Natural killer cell (primary cell): Measurements from ENCODE around the gene GPSM1. TPM values are rescaled to one million over a fixed set of nuclear protein-coding genes. Genes with fewer than 3 reads are reported as not detected.

Experiments
- ATAC-seq, 3 donors: fragments of 150-1000 bp in 2 of 3; fragments of 200-7000 bp in 1 of 3; cut with Tn5 transposase; 1 replicate in 1 of 3; 2 replicates in 2 of 3; pipeline ENCODE4 v1.10.0; 2021; ENCODE audit warnings: mild to moderate bottlenecking in 2 of 3, moderate library complexity in 2 of 3
- DNase-seq, 2 donors: peaks; one replicate each; pipeline versions ENCODE4 v3.0.0 to v3.0.0-alpha.2; 2013 to 2021; ENCODE audit warnings: mixed read lengths in 1 of 2
- H3K27ac ChIP-seq: one replicate; pipeline ENCODE4 v1.5.1; 2013; ENCODE audit warnings: mild to moderate bottlenecking, low read length
- H3K27me3 ChIP-seq: one replicate; pipeline ENCODE4 v1.6.1; 2013; ENCODE audit warnings: low read length; ENCODE audit not compliant: control insufficient read depth, insufficient read depth
- H3K36me3 ChIP-seq: one replicate; pipeline ENCODE4 v1.6.1; 2013; ENCODE audit warnings: low read length; ENCODE audit not compliant: control insufficient read depth, insufficient read depth
- H3K4me1 ChIP-seq: one replicate; pipeline ENCODE4 v1.6.1; 2013; ENCODE audit warnings: low read length; ENCODE audit not compliant: control insufficient read depth, insufficient read depth
- H3K4me3 ChIP-seq: one replicate; pipeline ENCODE4 v1.5.1; 2013; ENCODE audit warnings: low read length
- H3K9me3 ChIP-seq: one replicate; pipeline ENCODE4 v1.6.1; 2013; ENCODE audit warnings: low read length; ENCODE audit not compliant: control insufficient read depth, insufficient read depth
- H3K27ac Mint-ChIP-seq, 2 donors: one replicate each; pipeline ENCODE4 v1.8.0; 2022; ENCODE audit warnings: mild to moderate bottlenecking in 2 of 2, mixed read lengths in 2 of 2, moderate library complexity in 1 of 2
- H3K27me3 Mint-ChIP-seq, 2 donors: one replicate each; pipeline ENCODE4 v1.8.0; 2022; ENCODE audit warnings: low read depth in 2 of 2, mixed read lengths in 2 of 2
- H3K36me3 Mint-ChIP-seq: one replicate; pipeline ENCODE4 v1.8.0; 2022; ENCODE audit warnings: mixed read lengths
- H3K4me1 Mint-ChIP-seq, 2 donors: one replicate each; pipeline ENCODE4 v1.8.0; 2022; ENCODE audit warnings: mixed read lengths in 2 of 2
- H3K4me3 Mint-ChIP-seq: one replicate; pipeline ENCODE4 v1.8.0; 2022; ENCODE audit warnings: mild to moderate bottlenecking, moderate library complexity, mixed read lengths
- H3K9me3 Mint-ChIP-seq, 2 donors: one replicate each; pipeline ENCODE4 v1.8.0; 2022; ENCODE audit warnings: mixed read lengths in 2 of 2
- CTCF ChIP-seq: fragments of 200-600 bp; IDR thresholded peaks from one replicate; pipeline ENCODE4 v1.8.0; 2022; ENCODE audit warnings: antibody characterized with exemption
- WGBS: methylation state at CpG from one replicate; pipeline ENCODE4 v1.1.7; 2013; ENCODE audit warnings: missing lambda C conversion rate; ENCODE audit not compliant: insufficient coverage; 5-methylcytosine and 5-hydroxymethylcytosine counted together
- intact Hi-C: fragments of 100-400 bp; cut with micrococcal nuclease; formaldehyde crosslinking; loops from one replicate; pipeline ENCODE4 v1.14.2; 2022
- total RNA-seq, 4 donors: library from RNA; stranded (reverse); fragments of 120-200 nt in 1 of 4; gene quantifications; one replicate each; pipeline versions ENCODE4 v1.2.3 to v1.2.4, GENCODE V29; 2013 to 2022

Gene GPSM1
- total RNA-seq, 3 donors from 2014 or later (not counting 1 experiment from before 2014, with no cell fraction given), result 2.6 to 4.2 (median 3.4) TPM

GRCh38 chr9:136363949-136364748 is 36.8 kb downstream of the GPSM1 start:
- H3K27me3 Mint-ChIP-seq, result no peaks in the 10 kb centered on the region
- Histone ChIP-seq H3K4me1 (peaks cover 29% of the 10 kb centered on the region), H3K4me3 (no peak overlapping the region), H3K9me3 (no peaks in the 10 kb centered on the region), H3K36me3 (peaks cover 2% of the 10 kb centered on the region), H3K27ac (no peak overlapping the region), H3K27me3 (no peaks in the 10 kb centered on the region)
- H3K36me3 Mint-ChIP-seq, result no peaks in the 10 kb centered on the region
- peaks cover 0 to 5% of the 10 kb centered on the region in 2 donors for H3K4me1 Mint-ChIP-seq
- ATAC-seq, result peak in 1 of 3 donors; percentile 0
- intact Hi-C loops, result loop anchor here (10.0 kb wide), 1 partner anchor 49 kb away; no protein-coding TSS in a partner anchor
- H3K9me3 Mint-ChIP-seq, result no peaks in the 10 kb centered on the region
- peak; percentile 65 for TF ChIP-seq CTCF
- 50% methylated on average over 54 of the region's 54 CpGs for WGBS
- peak overlapping the region; percentile 65 for H3K4me3 Mint-ChIP-seq
- DNase-seq, result no peak
- no peak overlapping the region for H3K27ac Mint-ChIP-seq

- H3K36me3 ChIP-seq, result peaks cover 2% of the 10 kb centered on the region
- H3K36me3 Mint-ChIP-seq, result no peaks in the 10 kb centered on the region
- no peak overlapping the region for H3K27ac Mint-ChIP-seq
- H3K4me1 Mint-ChIP-seq, result peaks cover 0 to 5% of the 10 kb centered on the region in 2 donors
- ATAC-seq (no peak), DNase-seq (no peak)
- intact Hi-C loops, result loop anchor here (10.0 kb wide), 1 partner anchor 50 kb away; no protein-coding TSS in a partner anchor
- H3K4me3 ChIP-seq, result no peak overlapping the region
- peaks cover 29% of the 10 kb centered on the region for H3K4me1 ChIP-seq
- H3K4me3 Mint-ChIP-seq, result no peak overlapping the region
- 89% methylated on average over 31 of the region's 31 CpGs for WGBS
- no peak overlapping the region for H3K27ac ChIP-seq
- no peaks in the 10 kb centered on the region for H3K9me3 Mint-ChIP-seq
- H3K9me3 ChIP-seq, result no peaks in the 10 kb centered on the region
- TF ChIP-seq CTCF, result no peak
- no peaks in the 10 kb centered on the region for H3K27me3 ChIP-seq
- H3K27me3 Mint-ChIP-seq, result no peaks in the 10 kb centered on the region
Observed at GRCh38 chr9:136364942-136365774, 37.8 kb downstream of the GPSM1 start.

GRCh38 chr9:136365775-136366222 is 38.5 kb downstream of the GPSM1 start:
- no peaks in the 10 kb centered on the region for H3K27me3 Mint-ChIP-seq
- intact Hi-C loops, result loop anchor here (10.0 kb wide), 1 partner anchor 51 kb away; no protein-coding TSS in a partner anchor
- H3K4me3 Mint-ChIP-seq, result peak overlapping the region; percentile 42
- H3K4me1 Mint-ChIP-seq, result peaks cover 0 to 5% of the 10 kb centered on the region in 2 donors
- TF ChIP-seq CTCF, result no peak
- DNase-seq (no peak), ATAC-seq (no peak)
- no peak overlapping the region for H3K27ac ChIP-seq
- H3K36me3 Mint-ChIP-seq, result no peaks in the 10 kb centered on the region
- H3K27ac Mint-ChIP-seq, result no peak overlapping the region
- no peaks in the 10 kb centered on the region for H3K9me3 Mint-ChIP-seq
- peaks cover 2% of the 10 kb centered on the region for H3K36me3 ChIP-seq
- peaks cover 29% of the 10 kb centered on the region for H3K4me1 ChIP-seq
- WGBS, result 55% methylated on average over 9 of the region's 9 CpGs
- no peak overlapping the region for H3K4me3 ChIP-seq
- H3K27me3 ChIP-seq, result no peaks in the 10 kb centered on the region
- H3K9me3 ChIP-seq, result no peaks in the 10 kb centered on the region
